KBM-7 (cell line): ENCODE data around the gene SLC39A8.
"Not testable (repeated sequence)": the region's sequence is repeated elsewhere in the genome, so short reads cannot be mapped to it uniquely, and the experiment has no call there.

Source experiments
- DNase-seq: peaks from one replicate; pipeline ENCODE4 v3.0.0-alpha.2; 2015
- in situ Hi-C: fragments of 300-500 bp; cut with MboI; formaldehyde crosslinking; loops from 2 replicates; pipeline ENCODE4 v1.14.3; 2020; ENCODE audit warnings: low sequenced_read_pairs, low pct_unique_long_range_greater_than_20kb, mixed read lengths

Gene SLC39A8

DNA sequence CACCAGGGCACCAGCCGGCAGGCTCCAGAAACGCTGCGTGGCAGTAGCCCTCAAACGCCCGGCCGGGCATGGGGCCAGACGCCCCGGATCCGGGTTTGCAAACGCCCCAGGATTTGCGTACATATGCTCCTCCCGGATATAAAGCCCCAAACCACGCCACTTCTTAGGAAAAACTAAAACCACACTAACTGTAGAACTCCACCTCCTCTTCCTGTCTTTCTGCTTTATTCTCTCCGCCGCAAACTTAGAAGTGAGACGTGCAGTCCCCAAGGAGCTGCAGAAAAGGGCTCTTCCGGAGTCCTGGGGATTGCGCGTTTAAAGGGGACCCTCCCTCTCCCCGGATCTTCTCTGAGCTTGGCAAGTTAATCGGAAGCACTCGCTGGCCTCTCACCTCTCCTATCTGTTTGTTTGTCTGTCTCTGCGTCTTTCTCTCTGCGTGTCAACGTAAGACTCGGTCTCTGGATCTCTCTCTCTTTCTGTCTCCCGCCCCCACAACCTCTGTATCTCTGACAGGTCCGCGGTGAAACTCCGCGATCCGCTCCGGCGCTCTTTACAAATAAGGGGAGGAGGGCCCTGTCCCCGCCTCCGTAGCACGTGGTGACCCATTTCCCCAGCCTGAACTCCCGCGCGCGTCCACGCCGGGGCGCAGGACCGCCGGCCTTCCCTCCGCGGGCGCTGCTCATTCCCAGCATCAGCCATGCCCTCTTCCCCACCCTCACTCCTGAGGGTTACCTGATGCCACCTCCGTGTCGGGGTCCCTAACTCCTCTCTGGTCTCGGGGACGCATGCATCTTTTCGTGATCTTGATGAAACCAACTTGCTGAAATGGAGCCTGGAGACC, at the start of gene SLC39A8:
SLC39A8 (minus strand) TSS at position 529 of the 841 bp plus-strand sequence. CDS start 820 bp downstream, outside the sequence.
- DNase-seq, result peak; percentile 98
- in situ Hi-C loops, result no loop called here

DNA sequence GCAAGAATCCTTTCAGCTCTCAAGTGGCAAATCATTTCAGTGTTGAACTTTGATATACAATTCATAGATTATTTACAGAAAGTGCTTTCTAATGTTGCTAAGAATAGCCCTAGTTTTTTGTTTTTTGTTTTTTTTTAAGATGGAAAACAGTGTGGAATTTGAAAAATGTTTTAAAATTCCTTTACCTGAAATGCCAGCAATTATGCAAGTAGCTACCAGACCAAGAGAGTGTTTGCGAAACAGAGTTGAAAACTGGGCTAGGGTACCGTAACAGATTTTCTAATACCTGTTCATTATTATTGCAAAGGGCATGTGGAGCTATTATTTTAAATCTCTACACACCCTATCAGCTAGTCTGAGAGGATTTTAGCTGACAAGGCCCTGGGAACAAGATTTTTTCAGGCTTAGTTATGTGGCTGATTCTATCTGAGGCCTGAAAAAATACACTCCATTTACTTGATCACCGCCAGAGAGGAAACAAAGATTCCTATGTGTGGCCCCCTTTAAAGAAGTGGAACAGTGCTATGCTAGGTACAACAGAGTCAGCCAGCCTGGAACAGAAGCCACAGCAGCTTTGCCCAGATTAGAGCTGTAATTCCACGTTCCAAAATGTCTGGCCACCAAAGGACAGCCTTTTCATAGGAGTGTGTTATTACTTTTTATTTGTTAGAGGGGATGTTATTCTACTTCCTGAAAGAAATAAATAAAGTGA, 46.9 kb upstream of the SLC39A8 start:
- DNase-seq, result no peak
- in situ Hi-C loops, result no loop called here

GRCh38 chr4:102390438-102390837, 45.2 kb upstream of the SLC39A8 start:
- in situ Hi-C loops, result no loop called here
- DNase-seq, result peak; percentile 86

DNA sequence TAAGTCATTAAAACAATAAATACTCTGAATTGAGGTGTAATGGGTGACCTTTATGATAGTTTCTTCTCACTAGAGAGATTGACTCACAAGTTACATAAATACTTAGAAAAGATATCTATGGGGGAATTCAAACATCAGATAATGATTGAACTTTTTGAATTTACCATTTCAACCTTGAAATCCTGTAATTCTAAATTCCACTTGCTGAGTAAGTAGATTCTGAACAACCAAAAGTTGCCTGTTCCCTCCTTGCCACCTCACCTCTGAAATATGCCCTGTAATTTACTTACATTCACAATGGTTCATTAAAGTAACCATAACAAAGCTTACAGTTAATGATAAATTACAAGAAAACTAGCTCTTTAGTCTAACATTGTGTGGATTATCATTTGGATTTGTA, 43.3 kb upstream of the SLC39A8 start:
- in situ Hi-C loops, result no loop called here
- no peak for DNase-seq

DNA sequence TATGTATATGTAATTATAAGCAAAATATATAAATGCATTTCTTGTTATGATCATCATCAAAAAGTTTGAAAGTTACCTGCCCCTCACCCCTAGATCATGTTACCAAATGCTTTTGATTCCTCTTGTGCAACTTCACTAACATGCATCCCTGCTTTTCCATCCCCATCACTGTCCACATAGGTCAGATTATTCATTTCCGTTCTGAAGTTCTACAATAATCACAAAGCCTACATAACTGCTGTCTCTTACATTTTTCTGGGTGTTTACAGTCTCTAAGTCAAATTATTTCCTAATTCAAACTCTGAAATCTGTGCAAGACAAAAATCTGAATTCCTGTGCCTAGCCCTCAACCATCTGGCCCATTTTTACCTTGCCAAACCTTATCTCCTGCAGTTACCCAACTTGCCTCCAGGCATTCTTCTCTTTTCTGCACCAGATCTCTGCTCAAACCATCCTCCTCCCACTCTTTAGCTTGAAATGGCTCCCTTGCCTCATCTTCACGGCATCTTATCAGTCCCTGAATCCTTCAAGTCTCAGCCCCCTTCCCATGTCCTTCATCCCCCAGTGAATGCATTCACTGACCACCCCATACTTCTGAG, 42.4 kb upstream of the SLC39A8 start:
- in situ Hi-C loops, result no loop called here
- no peak for DNase-seq

GRCh38 chr4:102386966-102387365, 41.7 kb upstream of the SLC39A8 start:
- no peak for DNase-seq
- in situ Hi-C loops, result no loop called here

DNA sequence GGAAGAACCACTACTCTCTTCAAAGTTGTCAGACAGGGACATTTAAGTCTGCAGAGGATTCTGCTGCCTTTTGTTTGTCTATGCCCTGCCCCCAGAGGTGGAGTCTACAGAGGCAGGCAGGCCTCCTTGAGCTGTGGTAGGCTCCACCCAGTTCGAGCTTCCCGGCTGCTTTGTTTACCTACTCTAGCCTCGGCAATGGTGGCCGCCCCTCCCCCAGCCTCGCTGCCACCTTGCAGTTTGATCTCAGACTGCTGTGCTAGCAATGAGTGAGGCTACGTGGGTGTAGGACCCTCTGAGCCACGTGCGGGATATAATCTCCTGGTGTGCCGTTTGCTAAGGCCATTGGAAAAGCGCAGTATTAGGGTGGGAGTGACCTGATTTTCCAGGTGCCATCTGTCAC, 35.0 kb upstream of the SLC39A8 start:
- in situ Hi-C loops, DNase-seq: not testable (repeated sequence)

- in situ Hi-C loops, result no loop called here
- no peak for DNase-seq
Observed at GRCh38 chr4:102362922-102363432, 17.7 kb upstream of the SLC39A8 start.

DNA sequence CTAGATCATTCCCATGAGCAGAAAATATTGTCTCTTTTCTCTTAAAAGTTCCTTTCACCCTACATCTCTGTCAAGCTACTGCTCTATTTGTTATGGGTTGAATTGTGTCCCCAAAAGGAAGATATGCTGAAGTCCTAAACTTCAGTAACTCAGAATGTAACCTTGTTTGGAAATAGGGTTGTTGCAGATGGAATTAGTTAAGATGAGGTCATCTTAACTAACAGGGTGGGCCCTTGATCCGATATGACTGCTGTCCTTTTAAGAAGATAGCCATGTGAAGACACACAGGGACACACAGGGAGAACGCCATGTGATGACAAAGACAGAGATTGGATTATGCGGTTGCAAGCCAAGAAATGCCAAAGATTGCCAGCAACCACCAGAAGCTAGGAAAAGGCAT, 12.8 kb upstream of the SLC39A8 start:
- in situ Hi-C loops, result no loop called here
- DNase-seq, result no peak

DNA sequence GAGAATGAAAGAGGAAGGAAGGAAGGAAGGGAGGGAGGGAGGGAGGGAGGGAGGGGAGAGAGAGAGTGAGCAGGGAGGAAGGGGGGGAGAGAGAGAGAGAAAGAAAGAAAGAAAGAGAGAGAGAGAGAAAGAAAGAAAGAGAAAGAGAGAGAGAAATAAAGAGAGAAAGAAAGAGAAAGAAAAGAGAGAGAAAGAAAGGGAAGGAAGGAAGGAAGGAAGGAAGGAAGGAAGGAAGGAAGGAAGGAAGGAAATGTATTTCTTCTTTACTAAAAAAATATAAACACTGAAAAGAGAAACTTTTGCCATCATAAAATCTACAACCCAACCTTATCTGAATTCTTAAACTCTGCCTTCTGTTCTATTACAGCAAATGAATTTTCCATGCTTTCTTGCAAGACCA, 12.4 kb upstream of the SLC39A8 start:
- in situ Hi-C loops, DNase-seq: not testable (repeated sequence)

- DNase-seq, result no peak
- in situ Hi-C loops, result no loop called here
Observed at GRCh38 chr4:102356562-102357202, 11.4 kb upstream of the SLC39A8 start.

DNA sequence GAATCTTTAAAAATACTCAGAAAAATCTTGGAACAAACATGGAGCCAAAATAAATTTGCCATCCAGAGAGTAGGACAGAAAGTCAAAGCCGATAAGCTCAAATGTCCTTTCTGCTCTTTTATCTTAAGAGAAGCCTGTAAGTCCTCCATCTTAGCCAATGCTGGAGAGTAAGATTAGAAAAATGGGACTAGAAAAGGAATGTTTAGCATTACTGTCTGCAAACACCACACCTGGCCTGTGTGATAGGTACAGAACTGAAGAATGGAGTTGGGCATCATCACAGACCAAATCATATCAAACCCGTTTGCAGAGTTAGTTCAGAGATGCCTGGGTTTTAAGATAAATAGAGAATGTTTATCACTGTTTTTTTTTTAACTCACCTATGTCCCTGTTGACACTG, 10.5 kb upstream of the SLC39A8 start:
- DNase-seq, result no peak

GRCh38 chr4:102354671-102355454, 9.6 kb upstream of the SLC39A8 start:
- in situ Hi-C loops, result no loop called here
- no peak for DNase-seq

More for the DNA sequence above, 10.5 kb upstream of the SLC39A8 start:
- in situ Hi-C loops, result no loop called here

DNA sequence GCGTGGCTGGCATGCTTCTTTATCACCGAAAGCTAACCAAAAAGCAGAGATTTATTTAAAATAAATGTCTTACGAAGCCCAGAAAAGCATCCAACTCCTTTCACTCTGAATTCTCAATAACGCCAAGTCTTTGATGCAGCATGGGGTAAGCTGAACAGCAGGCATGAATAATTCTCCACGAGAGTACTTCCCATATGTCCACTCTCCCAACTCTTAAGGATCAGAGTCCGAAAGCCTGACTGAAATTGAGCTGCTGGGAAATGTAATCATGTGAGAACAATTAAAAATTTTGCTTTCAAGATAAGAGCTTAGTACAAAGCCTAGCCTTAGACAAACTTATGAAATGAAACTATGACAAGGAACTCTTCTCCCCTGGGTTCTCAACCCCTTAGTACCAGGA, 7.5 kb upstream of the SLC39A8 start:
- in situ Hi-C loops, result no loop called here
- DNase-seq, result no peak

- in situ Hi-C loops, result no loop called here
- DNase-seq, result no peak
Observed at GRCh38 chr4:102350634-102351033, 5.4 kb upstream of the SLC39A8 start.

- no peak for DNase-seq
- in situ Hi-C loops, result no loop called here
Observed at GRCh38 chr4:102348701-102349100, 3.4 kb upstream of the SLC39A8 start.

DNA sequence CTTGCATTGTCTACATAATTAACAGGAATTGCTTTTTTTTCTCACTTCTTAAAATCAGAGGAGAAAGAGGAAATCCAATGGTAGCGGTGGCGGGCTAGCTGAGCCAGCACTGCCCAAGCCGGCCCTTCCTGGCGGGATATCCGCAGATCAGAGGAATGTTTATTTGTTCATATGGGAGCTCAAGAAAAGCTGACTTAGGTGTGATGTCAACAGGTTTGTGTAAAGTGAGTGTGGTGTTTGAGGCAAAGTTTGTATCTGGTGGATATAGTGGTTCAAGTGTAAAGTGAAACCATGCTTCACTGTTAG, 466 bp upstream of the SLC39A8 start:
- DNase-seq, result no peak
- in situ Hi-C loops, result no loop called here

GRCh38 chr4:102344520-102344953, 745 bp downstream of the SLC39A8 start:
- in situ Hi-C loops, result no loop called here
- DNase-seq, result no peak
